Nephron progenitor cell (in vitro differentiated cells): ENCODE measurements around the gene NMNAT2.

Experiments used
- DNase-seq: peaks from one replicate; pipeline ENCODE4 v3.0.0; 2021
- H3K27ac Mint-ChIP-seq: 2 replicates; pipeline ENCODE4 v1.8.0; 2021; ENCODE audit warnings: mild to moderate bottlenecking, moderate library complexity, mixed read lengths
- H3K27me3 Mint-ChIP-seq: 2 replicates; pipeline ENCODE4 v1.8.0; 2021; ENCODE audit warnings: mild to moderate bottlenecking, low read depth, mixed read lengths; ENCODE audit not compliant: poor library complexity
- H3K36me3 Mint-ChIP-seq: 2 replicates; pipeline ENCODE4 v1.8.0; 2021; ENCODE audit warnings: low read depth, mixed read lengths
- H3K4me1 Mint-ChIP-seq: 2 replicates; pipeline ENCODE4 v1.8.0; 2021; ENCODE audit warnings: mixed read lengths
- H3K4me3 Mint-ChIP-seq: 2 replicates; pipeline ENCODE4 v1.8.0; 2021; ENCODE audit warnings: mild to moderate bottlenecking, moderate library complexity, mixed read lengths
- H3K9me3 Mint-ChIP-seq: 2 replicates; pipeline ENCODE4 v1.8.0; 2021; ENCODE audit warnings: mild to moderate bottlenecking, moderate library complexity, mixed read lengths
- TF ChIP-seq, protein P1 (sequence below): fragments of 200-600 bp; sonication (generic); IDR thresholded peaks from 2 replicates; pipeline ENCODE4 v1.5.0; 2021; ENCODE audit warnings: antibody characterized with exemption

Gene NMNAT2

DNA sequence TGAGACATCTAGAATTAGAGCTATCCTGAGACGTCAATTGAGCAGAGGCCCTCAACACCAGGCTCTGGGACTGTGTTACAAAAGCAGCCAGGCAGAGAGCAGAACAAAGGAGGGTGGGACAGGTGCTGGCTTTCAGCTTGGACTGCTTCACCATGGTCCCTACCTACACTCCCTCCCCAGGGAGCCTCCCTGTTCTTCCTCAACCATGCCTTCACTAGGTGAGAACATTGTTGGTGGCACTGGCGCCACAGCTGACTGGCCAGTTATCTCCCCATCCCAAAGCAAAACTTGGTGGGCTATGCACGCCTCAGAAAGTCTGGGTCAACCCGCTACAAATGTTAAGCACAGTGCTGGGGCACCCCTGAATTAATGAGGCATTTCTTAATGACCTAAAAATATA is 87.8 kb downstream of the NMNAT2 start:
- TF ChIP-seq, protein P1, sequence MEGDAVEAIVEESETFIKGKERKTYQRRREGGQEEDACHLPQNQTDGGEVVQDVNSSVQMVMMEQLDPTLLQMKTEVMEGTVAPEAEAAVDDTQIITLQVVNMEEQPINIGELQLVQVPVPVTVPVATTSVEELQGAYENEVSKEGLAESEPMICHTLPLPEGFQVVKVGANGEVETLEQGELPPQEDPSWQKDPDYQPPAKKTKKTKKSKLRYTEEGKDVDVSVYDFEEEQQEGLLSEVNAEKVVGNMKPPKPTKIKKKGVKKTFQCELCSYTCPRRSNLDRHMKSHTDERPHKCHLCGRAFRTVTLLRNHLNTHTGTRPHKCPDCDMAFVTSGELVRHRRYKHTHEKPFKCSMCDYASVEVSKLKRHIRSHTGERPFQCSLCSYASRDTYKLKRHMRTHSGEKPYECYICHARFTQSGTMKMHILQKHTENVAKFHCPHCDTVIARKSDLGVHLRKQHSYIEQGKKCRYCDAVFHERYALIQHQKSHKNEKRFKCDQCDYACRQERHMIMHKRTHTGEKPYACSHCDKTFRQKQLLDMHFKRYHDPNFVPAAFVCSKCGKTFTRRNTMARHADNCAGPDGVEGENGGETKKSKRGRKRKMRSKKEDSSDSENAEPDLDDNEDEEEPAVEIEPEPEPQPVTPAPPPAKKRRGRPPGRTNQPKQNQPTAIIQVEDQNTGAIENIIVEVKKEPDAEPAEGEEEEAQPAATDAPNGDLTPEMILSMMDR = no peak
- Mint-ChIP-seq H3K4me3 (peak overlapping the region; percentile 50), H3K4me1 (peaks cover 46% of the 10 kb centered on the region), H3K36me3 (no peaks in the 10 kb centered on the region), H3K9me3 (peaks cover 4% of the 10 kb centered on the region), H3K27me3 (peaks cover 17% of the 10 kb centered on the region), H3K27ac (peak overlapping the region; percentile 97)
- peak; percentile 10 for DNase-seq

DNA sequence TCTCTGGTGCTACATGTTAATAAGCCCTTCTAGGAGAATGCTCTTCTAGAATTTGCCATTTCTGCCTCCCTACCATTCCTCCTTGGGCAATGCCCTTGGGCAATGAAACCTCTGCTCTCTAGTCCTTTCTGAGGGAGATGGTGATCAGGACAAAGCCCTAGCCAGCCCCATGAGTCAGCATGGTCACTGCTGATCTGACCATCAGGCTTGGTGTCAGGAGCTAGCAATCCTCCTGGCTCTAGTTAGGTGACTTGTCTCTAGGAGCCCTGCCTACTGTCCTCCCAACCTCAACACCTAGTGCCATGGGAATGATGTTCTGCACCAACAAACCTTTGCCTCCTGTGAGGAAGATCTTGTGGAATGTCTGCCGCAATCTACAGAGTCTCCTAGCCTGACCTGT is 89.8 kb downstream of the NMNAT2 start:
- H3K4me1 Mint-ChIP-seq = peaks cover 61% of the 10 kb centered on the region
- peaks cover 17% of the 10 kb centered on the region for H3K27me3 Mint-ChIP-seq
- H3K27ac Mint-ChIP-seq = no peak overlapping the region
- H3K4me3 Mint-ChIP-seq = no peak overlapping the region
- TF ChIP-seq, protein P1 = no peak
- no peaks in the 10 kb centered on the region for H3K36me3 Mint-ChIP-seq
- H3K9me3 Mint-ChIP-seq = peaks cover 3% of the 10 kb centered on the region
- DNase-seq = no peak

DNA sequence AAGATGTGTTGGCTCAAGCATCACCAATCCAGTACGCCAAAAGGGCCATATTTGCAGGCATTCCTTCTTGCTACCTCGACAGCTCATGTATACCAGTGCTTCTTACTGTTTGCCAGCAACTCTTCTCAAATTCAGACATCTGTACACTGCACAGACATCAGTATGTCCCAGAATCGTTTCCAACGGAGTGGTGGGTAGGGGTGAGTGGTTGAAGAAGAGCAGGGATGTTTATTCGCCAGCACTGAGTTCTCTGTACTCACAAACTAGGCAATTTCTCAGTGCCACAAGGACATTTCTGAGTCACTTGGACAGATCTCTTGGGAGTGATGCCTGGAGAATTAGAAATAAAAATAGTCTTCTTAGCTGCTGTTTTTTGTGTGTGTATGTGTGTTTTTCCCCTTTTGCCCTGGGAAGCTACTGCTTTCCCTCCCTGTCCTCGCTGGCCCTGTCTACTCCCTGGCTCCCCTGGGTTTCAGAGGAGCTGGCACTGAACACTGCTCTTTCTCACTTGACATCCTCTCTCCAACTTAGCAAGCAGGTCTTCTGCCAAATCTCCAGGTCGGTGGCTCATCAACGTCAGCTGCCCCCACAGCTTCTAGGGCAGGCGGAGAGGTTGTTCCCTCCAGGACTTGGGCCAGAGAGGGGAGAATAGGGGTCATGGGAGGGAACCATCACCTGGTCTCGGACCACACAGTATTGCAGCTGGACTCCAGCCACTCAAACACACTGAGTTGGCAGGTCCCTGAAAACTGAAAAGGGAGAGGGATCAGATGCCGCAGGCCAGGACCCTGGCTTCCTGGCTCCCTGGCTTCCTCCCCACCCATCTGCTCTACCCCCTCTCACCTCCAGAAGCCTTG is 90.5 kb downstream of the NMNAT2 start:
- DNase-seq = no peak
- Mint-ChIP-seq H3K9me3 (no peaks in the 10 kb centered on the region), H3K27ac (peak overlapping the region; percentile 15), H3K27me3 (peaks cover 17% of the 10 kb centered on the region), H3K36me3 (no peaks in the 10 kb centered on the region), H3K4me3 (no peak overlapping the region), H3K4me1 (peaks cover 64% of the 10 kb centered on the region)
- TF ChIP-seq, protein P1 = no peak

DNA sequence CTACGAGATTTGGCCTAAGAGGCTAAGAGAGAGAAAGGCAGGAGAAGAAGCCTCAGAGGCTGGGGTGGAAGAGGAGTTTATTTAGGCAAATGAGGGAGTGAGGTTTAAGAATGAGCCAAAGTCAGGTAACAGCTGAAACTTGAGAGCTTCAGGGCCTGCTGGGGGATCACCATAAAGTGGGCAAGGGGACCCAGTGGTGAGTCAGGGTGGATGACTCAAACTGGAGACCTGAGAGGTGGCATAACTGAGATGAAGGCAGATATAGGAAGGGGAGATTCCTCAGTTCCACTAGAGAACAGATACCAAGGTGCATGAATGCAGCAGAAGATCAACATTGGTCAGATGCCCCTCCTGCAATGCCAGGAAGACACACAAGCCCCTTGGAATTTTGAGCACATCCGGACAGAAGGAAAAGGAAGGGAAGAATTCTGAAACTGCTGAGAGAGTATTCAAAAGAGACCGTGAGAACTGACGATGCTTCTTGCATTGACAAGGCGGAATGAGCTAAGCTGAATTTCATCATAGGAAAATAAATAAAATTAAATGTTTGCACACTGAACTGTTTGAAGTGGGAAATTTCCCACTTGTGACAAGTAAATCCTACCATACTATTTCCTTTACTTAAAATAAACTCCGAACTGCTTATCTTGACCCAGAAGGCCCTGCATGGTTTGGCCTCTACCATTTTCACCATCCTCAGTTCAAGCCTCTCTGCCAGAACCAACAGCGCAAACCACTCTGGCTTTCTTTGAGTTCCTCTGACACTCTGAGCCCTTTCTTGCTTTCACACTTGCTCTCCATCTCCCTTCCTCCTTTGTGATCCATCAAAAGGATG is 94.1 kb downstream of the NMNAT2 start:
- no peak for DNase-seq
- H3K9me3 Mint-ChIP-seq = no peaks in the 10 kb centered on the region
- H3K27me3 Mint-ChIP-seq = peaks cover 19% of the 10 kb centered on the region
- H3K27ac Mint-ChIP-seq = peak overlapping the region; percentile 52
- H3K36me3 Mint-ChIP-seq = no peaks in the 10 kb centered on the region
- no peak overlapping the region for H3K4me3 Mint-ChIP-seq
- H3K4me1 Mint-ChIP-seq = peaks cover 44% of the 10 kb centered on the region
- TF ChIP-seq, protein P1 = no peak

DNA sequence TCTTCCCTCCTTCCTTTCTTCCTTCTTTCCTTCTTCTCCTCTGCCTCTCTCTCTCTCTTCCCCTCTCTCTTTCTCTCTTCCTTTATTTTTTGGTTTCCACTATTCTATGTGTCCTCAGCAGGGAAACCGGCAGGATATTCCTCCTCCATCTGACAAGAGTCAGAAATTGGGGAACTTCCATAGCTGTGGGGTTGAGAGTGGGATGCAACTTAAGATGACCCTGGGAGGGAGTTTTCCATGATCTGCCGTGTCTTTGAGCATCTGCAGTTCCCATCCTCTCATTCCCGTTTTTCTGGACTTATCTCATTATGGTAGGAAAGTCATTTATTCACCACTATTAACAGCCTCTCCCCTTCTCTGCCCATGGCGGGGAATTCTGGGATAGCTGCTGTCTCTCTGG is 98.6 kb downstream of the NMNAT2 start:
- TF ChIP-seq, protein P1 = no peak
- Mint-ChIP-seq H3K36me3 (no peaks in the 10 kb centered on the region), H3K4me3 (no peak overlapping the region), H3K27me3 (peaks cover 2% of the 10 kb centered on the region), H3K9me3 (no peaks in the 10 kb centered on the region), H3K27ac (no peak overlapping the region), H3K4me1 (peaks cover 59% of the 10 kb centered on the region)
- no peak for DNase-seq
